NCI-H2196 treated with DMSO at 0.1 percent for 48 hours (cell line): Measurements from ENCODE around the gene PJVK.
"Not testable (repeated sequence)": the region's sequence is repeated elsewhere in the genome, so short reads cannot be mapped to it uniquely, and the experiment has no call there.

Source experiments
- DNase-seq: peaks from one replicate; lab custom pipeline; 2025; ENCODE audit not compliant: unreplicated experiment; lab: John Stamatoyannopoulos, UW

The PJVK gene, protein sequence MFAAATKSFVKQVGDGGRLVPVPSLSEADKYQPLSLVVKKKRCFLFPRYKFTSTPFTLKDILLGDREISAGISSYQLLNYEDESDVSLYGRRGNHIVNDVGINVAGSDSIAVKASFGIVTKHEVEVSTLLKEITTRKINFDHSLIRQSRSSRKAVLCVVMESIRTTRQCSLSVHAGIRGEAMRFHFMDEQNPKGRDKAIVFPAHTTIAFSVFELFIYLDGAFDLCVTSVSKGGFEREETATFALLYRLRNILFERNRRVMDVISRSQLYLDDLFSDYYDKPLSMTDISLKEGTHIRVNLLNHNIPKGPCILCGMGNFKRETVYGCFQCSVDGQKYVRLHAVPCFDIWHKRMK

DNA sequence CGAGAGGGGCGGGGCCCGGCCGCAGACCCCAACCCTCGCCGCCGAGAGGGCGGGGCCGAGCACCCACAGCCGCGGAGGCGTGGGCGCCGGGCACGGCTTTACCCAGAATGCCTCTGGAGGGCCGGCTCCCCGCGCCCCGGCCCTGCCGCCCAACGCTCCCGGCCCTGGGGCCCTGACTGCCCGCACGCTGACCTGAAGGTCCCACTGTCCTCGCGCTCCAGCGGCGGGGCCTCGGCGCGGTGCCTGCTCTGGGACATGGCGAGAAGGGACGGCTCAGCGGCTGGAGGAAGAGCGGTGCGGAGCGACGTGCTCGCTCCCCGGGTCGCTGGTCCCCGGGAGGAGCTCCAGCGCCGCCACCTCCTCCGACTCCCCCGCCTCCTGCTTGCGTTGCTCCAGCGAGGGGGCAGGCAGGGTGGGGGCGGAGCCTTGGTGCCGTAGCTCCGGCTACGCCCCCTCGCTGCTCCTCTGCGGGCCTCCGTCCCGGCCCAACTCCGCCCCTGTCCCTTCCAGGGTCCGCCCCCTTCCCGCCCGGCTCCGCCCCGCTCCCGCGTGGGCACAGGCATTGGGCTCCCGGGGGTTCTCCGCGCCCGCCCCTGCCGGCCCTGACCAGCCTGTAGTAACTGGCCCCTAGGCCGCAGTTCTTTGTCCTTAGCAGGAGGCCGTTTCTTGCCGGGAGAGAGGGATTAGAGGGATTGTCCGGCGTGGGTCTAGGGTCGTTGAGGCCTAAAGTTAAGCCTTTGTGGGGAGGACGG lies at the start of gene PJVK, which contains the start of gene PRKRA:
Gene PJVK (plus strand): TSS at position 605 of the 752 bp plus-strand sequence. CDS start 2,032 bp downstream, outside the sequence.
Gene PRKRA (minus strand): TSS at position 402 of the 752 bp plus-strand sequence. CDS start 145 bp downstream, at position 257.
- DNase-seq: peak; percentile 94

- DNase-seq: no peak
Observed at GRCh38 chr2:178401994-178402437, 49.2 kb upstream of the PJVK start.

DNA sequence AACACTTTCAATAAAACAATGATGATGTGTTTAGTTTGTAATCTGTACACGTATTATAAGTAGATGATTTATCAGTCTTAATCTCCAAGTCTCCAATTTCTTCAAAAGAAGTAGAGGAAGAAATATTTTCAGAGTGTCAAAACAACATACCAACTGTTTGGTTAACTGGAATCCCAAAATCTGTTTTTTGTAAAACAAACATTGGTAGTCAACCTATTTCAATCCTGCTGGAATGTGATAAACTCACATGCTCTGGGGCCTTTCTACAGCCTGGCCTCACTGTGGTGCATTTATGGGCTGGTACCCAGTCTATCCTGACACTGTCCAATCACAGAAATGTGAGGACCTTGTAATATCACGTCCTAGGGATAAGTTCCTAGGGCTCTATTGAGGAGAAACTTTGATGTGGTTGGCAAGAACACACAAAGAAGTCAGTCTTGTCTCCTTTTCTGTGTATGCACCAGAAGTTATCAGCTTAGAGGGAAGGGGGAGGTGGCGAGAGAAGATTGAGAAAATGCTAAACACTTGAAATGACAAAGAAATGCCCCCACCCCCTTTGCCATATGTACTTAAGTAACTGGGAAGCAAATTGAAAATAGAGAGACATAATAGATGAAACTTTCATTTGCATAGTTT lies 47.4 kb upstream of the PJVK start:
- DNase-seq: no peak

GRCh38 chr2:178404368-178404767 lies 46.8 kb upstream of the PJVK start:
- peak; percentile 17 for DNase-seq

DNA sequence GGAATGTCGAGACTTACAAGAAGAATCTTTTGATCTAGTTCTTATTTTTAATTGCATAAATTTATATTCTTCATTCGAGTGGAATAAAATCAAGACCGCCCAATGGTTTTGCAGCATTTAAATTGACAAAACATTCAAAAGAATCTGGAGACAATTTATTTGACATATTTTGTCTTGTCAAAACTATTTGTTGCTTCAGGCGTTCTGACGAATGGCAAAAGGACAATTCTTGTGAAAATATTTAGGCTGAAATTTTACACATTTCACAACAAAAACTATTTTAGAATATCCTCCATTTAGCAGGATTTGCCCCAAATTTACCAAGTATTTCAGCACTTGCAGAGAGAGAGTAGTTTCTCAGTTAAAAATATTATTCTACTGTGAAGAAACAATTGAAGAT lies 41.9 kb upstream of the PJVK start:
- no peak for DNase-seq

DNA sequence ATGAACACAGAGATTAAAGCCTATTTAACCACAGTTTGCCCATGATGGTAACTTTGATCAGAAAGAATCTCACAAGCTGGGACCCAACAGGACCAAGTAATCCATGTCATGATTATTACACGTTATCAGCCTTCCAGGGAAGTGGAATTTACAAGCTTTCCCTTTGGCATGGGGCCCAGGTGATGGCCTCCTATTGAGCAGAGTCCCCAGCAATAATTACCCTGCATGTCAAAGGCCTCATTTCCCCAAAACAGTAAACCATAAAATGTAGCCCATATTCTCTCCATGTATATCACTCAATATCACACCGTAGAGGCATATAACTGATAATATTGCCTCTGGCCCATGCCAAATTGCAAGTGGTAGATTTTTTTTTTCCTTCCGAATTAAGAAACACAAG lies 39.1 kb upstream of the PJVK start:
- no peak for DNase-seq

GRCh38 chr2:178412453-178412852 lies 38.7 kb upstream of the PJVK start:
- DNase-seq: not testable (repeated sequence)

DNA sequence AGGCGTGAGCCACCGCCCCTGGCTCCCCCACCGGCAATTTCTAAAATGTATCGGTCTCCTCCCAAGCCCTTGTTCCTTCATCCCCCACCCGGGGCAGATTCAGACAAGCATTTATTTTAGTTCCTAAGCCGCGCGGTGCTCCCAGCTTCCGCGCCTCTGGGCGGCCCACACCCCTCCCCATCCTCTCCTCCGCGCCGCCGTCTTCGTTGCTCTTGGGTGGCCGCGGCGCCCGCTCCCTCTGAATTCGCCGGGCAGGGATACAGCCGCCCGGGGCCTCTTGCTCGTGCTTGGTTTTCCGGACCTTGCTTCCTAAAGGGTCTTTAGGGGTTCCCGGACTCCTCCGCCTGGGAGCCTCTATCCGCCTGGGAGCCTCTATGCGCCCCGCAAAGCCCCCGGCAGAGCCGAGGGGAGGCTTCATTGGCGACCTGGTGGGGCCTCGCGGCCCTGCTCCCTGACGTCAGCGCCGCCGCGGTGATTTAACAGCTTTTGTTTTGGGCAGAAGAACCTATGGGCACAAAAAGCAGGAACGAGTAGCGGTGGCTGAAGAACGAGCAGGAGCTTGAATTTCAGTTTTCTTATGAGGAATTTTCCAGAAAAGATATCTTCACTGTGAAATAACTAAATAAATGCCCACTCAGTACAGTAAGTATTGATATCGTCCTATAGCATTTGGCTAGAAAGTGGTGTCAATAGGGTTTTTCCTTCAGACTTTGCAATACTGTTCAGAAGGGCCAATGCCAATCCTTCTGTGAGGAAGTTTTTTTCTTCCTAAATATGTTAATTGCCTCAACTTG lies 37.5 kb upstream of the PJVK start:
- DNase-seq: peak; percentile 49

- DNase-seq: peak; percentile 82
Observed at GRCh38 chr2:178414266-178415247, 36.6 kb upstream of the PJVK start.

- no peak for DNase-seq
Observed at GRCh38 chr2:178415979-178416378, 35.2 kb upstream of the PJVK start.

DNA sequence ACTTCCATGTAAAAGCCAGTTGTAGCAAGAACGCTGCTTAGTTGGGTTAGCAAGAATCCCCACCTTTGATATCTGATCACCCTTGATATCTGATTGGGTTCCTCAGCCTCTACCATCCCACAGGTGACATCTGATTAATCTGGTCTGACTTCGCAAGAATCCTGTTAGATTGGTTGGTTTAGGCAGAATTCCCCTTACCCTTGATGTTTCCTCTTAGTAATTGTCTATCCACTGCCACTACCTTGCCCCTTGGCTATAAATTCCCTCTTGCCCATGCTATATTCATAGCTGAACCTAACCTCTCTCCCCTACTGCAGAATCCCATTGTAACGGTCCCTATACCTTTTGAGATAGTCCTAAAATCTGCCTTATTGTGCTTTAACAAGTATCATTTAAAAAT lies 33.3 kb upstream of the PJVK start:
- DNase-seq: no peak

- no peak for DNase-seq
Observed at GRCh38 chr2:178418426-178418825, 32.8 kb upstream of the PJVK start.

DNA sequence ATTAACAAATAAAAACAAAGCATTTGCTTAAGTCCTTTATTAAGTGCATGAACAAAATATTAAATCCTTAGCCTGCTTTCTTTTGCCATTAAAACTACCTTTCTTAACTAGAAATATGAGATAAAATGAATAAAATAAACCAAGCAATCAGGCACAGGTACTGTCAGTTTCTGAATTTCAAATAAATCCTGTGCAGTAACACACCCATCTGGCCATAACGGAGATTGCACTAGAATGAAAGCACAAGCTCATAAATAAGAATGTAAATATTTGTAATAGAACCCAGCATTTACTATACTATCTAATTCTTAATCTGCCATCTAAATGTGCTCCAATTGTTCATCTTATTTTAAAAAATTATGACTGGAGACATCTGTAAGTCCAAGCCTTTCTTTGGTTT lies 32.1 kb upstream of the PJVK start:
- peak; percentile 24 for DNase-seq

DNA sequence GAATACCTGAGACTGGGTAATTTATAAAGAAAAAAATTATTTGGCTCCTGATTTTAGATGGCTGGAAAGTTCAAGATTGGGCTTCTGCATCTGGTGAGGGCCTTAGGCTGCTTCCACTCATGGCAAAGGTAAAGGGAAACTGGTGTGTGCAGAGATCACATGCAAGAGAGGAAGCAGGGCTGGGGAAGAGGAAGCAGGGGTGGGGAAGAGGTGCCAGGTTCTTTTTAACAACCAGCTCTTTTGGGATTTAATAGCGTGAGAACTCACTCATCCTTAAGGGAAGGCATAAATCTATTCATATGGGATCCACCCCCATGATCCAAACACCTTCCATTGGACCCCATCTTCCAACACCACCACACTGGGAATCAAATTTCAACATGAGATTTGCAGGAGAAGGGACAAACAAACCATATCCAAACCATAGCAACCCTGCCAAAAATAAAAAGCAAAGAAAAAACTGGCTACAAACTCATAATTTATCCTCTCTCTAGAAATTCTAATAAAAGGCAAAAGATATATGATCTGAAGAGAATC lies 30.6 kb upstream of the PJVK start:
- no peak for DNase-seq

GRCh38 chr2:178422097-178422496 lies 29.1 kb upstream of the PJVK start:
- no peak for DNase-seq

DNA sequence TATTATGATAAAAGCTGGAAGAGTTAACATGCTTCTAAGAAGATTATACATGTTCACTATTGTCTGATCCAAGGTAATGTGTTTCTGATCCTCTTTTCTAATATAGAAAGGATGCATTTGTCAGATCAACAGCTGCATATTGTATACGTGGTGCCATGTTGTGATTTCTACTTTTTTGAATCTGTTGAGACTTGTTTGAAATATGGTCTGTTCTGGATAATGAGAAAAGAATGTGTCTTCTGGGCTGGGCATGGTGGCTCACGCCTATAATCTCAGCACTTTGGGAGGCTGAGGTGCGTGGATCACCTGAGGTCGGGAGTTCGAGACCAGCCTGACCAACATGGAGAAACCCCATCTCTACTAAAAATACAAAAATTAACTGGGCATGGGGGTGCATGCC lies 27.4 kb upstream of the PJVK start:
- not testable (repeated sequence) for DNase-seq

- no peak for DNase-seq
Observed at GRCh38 chr2:178425255-178425827, 25.8 kb upstream of the PJVK start.

DNA sequence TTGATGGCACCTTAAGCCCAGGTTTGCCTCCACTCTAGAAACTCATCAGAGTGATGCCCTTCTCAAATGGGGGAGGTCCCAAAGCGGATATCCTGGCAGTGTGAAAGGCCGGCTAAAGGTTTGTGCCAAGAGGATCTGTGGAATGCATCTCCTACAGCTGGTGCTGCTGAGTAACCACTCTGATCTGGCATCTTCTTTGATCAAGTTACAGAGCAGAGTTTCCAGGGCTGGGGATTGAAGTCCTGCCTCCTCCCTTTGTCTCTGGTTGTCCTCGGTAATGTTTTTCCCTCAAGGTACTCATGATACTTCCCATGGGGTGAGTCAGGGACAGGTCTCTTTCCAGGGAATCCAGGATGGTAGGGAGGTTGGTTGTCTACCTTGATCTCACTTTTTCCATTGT lies 24.8 kb upstream of the PJVK start:
- no peak for DNase-seq

- DNase-seq: no peak
Observed at GRCh38 chr2:178427458-178427857, 23.7 kb upstream of the PJVK start.
